Fibroblast of mammary gland (primary cell): Measurements from ENCODE around the gene GCSAM.
A peak's percentile ranks its signal among the peaks of the same experiment; 100 is the strongest.
"Not testable (repeated sequence)": the region's sequence is repeated elsewhere in the genome, so short reads cannot be mapped to it uniquely, and the experiment has no call there.

ENCODE experiments used
- DNase-seq: peaks from one replicate; pipeline ENCODE4 v3.0.0-alpha.2; 2010; ENCODE audit warnings: low read depth
- H3K4me3 ChIP-seq: 2 replicates; pipeline ENCODE4 v1.5.1; 2011; ENCODE audit warnings: low read depth, mild to moderate bottlenecking, low read length, moderate library complexity; ENCODE audit not compliant: control insufficient read depth
- CTCF ChIP-seq: conservative IDR thresholded peaks from 2 replicates; pipeline ENCODE4 v1.5.1; 2011; ENCODE audit warnings: low read depth, low read length, inconsistent platforms; ENCODE audit not compliant: control insufficient read depth, insufficient read depth

Gene GCSAM

GRCh38 chr3:112074616-112075497 lies 58.2 kb downstream of the GCSAM start:
- TF ChIP-seq CTCF: no peak
- peak; percentile 87 for DNase-seq
- no peak overlapping the region for H3K4me3 ChIP-seq

GRCh38 chr3:112074006-112074405 lies 59.0 kb downstream of the GCSAM start:
- peak; percentile 28 for DNase-seq
- no peak overlapping the region for H3K4me3 ChIP-seq
- TF ChIP-seq CTCF: no peak

GRCh38 chr3:112072387-112073060 lies 60.5 kb downstream of the GCSAM start:
- not testable (repeated sequence) for H3K4me3 ChIP-seq, DNase-seq
